Ecto neural progenitor cell (in vitro differentiated cells): Measurements from ENCODE around the gene ACBD5.

Source experiments
- DNase-seq: peaks from one replicate; pipeline ENCODE4 v3.0.0-alpha.2; 2018; ENCODE audit warnings: low spot score

The ACBD5 gene

GRCh38 chr10:27152687-27153086 lies 87.9 kb downstream of the ACBD5 start:
- no peak for DNase-seq

GRCh38 chr10:27150261-27150660 lies 90.3 kb downstream of the ACBD5 start:
- no peak for DNase-seq

DNA sequence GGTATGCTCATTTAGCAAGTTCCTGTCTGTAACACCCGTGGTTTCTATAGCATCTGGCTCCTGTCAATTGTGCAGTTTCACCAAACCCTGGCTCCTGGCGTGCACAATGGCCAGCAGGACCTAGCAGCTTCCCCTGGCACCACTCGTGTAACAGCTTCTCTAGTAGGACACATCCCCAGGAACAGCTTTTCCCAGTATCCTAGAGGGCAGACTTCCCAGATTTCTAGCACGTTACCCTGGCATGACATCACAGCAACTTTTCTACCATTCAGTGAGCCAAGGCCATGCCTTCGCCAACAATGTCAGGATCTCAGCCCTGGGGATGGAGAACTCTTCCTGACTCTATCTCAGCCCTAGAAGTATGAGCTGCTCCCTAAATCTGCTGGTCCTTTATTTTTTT lies 92.9 kb downstream of the ACBD5 start:
- DNase-seq, result no peak

DNA sequence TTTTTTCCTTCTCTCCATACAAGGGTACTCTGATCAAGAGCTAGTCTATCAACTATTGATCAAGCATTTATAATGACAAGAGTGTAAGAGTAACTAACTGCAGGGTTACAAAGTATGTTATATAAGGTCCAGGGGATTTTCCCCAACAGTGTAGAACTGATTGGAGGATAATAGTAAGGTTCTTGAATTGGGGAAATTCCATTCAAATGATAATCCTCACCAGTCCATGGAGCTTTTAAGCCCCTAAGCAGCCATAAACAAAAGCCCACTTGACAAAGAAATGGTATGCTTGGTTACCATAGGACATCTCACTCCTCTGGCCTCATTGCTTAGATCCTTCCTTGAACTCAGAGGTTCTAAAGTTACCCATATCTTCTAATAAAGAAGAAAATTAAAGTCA lies 94.7 kb downstream of the ACBD5 start:
- DNase-seq, result no peak
